Stimulated activated CD8-positive, alpha-beta memory T cell treated with anti-CD3 and anti-CD28 coated beads, Interleukin-7, amount 100 ng/mL, for 4 hours (primary cell): ENCODE measurements around the gene RPS14.
A peak's percentile ranks its signal among the peaks of the same experiment; 100 is the strongest.

Source experiments
- DNase-seq, 2 donors: peaks; one replicate each; pipeline ENCODE4 v3.0.0-alpha.2; 2020; ENCODE audit warnings: low read depth in 2 of 2

The RPS14 gene

DNA sequence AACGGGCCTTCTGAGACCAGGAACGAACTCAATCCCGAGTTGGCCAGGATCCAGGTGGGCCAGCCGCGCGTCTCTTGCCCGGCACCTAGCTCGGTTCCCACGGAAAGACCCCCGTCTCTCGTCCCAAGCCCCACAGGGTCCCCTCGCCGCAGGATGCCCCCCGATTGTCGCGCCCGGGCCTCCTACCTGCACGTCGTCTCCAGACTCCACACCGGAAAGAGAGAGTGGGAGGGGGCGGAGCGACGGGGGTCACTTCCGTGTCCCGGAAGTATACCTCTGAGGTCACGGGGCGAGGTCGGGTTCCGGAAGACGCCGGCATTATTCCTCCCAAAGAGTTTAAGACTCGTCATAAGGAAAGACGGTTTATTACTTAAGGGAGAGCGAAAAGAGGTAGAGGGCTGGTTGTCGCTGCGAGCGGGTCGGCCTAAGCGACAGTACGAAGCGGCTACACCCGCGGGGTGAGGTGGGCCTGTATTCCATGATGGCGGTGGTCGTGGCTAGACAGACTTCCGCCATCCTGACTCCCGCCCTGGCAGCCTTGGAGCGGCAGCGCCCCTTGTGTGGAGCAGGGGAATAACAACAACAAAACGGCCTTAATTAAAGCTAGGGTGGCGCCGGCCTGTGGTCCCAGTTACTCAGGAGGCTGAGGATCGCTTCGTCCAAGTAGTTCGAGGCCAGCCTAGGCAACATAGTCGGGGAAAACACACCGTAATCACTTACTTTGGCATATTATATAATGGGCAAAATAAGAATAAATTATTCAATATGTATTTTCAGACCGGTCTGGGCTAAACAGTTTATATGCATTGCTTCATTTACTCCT, at the start of gene RPS14:
Gene RPS14, minus strand, starts transcription at position 223 of the 823 bp plus-strand sequence. CDS start 2,006 bp downstream, outside the sequence.
- DNase-seq = peak; percentile 89 to 91

DNA sequence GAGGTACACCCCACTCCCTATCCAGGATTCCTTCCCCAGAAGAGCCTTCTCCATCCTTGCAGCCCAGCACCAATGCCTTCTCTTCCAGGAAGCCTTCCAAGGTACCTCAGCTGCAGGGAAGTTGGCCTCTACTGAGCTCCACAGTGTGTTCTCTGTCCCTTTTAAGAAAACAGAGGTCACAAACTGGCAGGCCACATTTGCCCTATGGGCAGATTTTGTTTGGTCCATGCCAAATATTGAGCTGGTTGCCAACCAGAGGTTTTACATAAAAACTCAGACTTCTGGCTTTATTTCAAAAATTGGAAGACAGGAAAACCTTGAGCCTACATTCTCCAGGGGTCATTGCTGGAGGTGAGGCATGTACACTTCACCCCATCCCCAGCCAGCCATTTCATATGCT, 49.4 kb upstream of the RPS14 start:
- no peak for DNase-seq

DNA sequence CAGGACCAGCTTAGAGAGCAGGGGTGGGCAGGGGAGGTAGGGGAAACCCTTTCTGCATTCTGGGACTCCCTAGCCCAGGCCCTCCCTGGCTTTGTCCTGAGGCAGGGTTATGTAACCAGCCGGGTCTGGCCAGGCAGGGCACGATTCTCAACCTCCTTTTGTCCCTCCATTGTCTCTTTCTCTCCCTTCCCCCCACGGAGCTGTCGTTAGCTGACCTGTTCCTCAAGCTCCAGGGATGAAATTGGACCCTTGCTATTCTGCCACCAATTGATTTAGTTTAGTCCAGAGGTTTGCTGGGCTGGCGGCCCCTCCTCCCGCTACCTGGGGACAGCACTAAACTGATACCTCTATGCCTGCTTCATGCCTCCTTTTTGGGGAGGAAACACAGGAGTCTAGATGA, 49.0 kb upstream of the RPS14 start:
- no peak for DNase-seq

- DNase-seq = no peak
Observed at GRCh38 chr5:150497989-150498317, 48.4 kb upstream of the RPS14 start.

GRCh38 chr5:150497274-150497988, 47.9 kb upstream of the RPS14 start:
- DNase-seq = no peak

DNA sequence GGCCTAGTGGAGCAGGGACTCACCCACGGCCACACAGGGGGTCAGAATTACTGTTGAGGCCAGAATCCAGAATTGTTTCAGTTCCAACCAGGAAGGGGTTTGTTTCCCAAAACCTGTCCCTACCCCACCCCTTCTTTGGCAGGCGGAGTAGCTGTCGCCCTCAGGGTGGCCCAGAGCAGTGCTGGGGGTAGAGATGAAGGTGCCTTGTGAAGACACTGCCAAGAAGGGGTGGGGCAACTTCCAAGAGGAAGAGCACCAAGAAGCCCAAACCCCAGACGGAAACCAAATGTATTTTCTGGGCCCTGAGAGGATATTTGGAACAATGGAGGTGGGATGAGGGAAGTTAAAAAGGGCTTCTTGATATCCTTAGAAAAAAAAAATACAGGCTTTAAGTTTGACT, 47.0 kb upstream of the RPS14 start:
- no peak for DNase-seq

- DNase-seq = no peak
Observed at GRCh38 chr5:150496098-150496497, 46.6 kb upstream of the RPS14 start.

DNA sequence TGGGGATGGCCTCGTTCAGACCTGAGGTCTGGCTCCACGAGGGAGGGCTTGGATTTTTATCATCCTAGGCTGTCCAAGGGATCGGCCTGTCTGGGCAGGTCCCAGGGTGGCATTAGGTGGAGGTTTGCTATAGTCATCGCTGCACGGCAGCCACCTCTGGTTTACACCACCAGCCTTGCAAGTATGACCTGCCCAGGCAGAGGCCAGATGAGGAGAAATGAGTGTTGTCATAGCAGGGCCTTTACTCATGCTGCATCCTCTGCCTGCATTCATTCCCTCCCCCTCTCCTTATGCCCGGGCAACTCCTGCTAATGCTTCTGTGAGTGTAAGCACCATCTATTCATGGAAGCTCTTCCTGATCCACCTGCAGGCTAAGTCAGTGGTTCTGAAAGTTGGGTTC, 43.1 kb upstream of the RPS14 start:
- DNase-seq = no peak

DNA sequence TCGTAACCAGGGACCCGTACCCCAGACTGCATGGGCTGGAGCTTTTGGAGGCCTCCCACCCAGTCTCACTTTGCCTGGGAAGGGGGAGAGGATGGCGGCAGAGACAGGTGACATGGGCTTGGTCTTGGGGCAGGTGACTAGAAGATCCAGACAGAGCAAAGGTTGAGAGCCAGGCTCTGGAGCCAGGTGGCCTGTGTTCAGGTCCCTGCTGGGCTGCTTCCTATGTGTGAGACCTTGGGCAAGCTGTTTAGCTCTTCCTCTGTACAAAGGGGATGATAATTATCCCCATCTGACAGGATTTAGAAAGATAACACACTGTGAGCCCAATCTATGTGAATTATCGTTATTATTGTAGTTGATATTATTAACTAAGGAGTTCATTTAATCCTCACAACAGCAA, 42.3 kb upstream of the RPS14 start:
- DNase-seq = no peak

GRCh38 chr5:150490754-150491153, 41.2 kb upstream of the RPS14 start:
- DNase-seq = no peak

- no peak for DNase-seq
Observed at GRCh38 chr5:150490296-150490669, 40.7 kb upstream of the RPS14 start.

GRCh38 chr5:150489360-150490295, 40.1 kb upstream of the RPS14 start:
- no peak for DNase-seq

DNA sequence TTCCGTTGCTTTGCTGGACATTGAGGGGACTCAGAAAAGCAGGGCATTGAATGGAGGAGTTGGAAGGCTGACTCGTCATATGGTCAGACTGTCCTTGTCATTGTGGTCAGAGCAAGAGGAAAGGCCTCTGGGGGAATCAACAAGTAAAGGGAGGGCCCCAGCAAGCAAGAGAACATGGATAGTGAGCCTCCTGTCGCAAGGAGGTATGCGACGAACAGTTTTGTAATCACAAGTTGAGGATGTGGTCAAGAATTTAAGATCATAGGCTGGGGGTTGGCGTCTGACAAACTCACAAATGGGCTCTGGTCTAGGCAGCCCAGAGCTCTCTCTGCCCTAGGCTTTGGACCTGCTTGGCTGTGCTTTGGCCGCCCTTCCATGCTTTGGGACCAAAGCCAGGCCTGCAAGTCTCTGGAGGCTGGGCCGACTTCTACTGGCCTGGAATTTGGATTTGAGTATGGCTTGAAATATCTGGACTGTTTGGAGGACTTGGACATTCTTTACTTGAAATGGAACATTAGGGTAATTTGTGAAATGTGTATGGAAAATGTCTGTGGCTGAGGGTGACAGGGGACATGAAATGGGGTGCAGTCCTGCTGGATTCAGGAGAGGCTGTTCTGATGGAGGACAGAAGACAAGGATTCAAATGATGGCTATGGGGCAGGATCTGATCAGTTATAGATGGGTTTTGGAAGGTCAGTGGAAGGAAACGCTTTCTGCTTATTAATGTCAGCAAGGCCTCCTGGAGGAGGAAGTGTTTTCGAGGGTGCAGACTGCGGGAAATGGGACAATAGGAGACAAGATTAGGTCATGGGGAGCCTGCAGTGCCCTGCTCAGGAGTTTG, 39.2 kb upstream of the RPS14 start:
- no peak for DNase-seq

GRCh38 chr5:150487199-150488061, 37.9 kb upstream of the RPS14 start:
- DNase-seq = no peak

GRCh38 chr5:150486402-150487198, 37.1 kb upstream of the RPS14 start:
- peak in 1 of 2 donors; percentile 29 for DNase-seq

DNA sequence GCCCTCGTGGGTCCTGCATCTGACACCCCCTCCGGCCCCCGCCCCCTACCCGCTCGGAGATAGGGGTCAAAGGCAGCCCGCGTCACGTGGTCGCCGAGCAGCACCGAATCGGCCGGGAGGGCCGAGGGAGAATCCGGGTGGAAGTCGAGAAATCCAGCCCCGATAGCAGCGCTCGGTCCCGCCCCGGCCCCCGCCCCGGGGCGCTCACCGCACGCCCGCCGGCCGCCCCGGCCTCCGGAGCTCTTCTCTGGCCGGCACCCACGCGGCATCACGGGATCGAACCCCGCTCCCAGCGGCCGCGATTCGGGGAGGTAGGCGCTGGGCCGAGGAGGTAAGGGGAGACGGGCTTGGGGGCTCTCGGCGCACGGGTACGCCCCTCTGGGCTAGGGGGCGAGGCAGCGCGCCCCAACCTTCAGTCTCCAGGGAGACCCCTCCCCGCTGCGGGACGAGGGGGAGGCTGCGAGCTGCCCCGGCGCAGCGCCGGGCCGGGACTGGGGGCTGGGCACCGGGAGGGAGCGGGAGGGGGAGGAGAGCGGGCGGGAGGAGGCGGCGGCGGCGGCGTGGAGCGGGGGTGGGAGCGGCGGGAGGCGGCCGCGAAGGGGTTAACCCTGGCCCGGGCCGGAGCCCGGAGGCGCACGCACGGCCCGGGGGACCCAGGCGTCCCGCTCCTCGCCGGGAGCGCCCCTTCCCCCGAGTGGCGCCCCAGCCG, 36.3 kb upstream of the RPS14 start:
- peak in 1 of 2 donors; percentile 33 for DNase-seq

DNA sequence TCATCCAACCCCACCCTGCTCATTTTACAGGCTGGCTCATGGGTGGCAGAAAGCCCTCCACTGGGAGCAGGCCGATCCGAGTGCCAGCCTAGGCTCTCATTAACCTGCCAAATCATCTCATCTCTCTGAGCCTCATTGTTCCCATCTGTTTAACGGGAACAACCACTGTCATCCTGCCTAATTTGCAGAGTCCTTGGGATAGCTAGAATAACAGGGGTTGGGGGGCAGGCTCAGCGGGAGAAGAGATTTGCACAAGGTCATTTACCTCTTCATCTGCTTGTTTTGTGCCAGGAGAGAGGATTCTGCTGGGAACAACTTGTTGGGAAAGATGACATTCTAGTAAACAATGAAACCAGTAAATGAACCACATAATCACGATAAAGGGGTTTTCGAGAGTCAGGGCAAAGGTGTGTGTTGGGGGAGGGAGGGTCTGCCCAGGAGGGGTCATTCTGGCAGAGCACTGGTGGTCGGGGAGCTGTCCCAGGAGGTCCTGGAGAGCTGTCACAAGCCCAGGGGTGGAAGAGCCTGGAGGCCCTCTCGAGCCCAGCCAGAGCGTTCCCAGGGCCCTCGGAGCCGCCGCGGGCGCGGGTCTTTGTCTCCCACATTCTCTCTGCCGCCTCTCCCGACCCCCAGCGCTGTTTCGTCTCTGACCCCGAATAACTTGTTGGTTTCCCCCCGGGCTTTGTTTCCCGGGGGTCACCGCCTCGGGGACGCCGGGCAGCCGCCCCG, 35.6 kb upstream of the RPS14 start:
- DNase-seq = no peak

DNA sequence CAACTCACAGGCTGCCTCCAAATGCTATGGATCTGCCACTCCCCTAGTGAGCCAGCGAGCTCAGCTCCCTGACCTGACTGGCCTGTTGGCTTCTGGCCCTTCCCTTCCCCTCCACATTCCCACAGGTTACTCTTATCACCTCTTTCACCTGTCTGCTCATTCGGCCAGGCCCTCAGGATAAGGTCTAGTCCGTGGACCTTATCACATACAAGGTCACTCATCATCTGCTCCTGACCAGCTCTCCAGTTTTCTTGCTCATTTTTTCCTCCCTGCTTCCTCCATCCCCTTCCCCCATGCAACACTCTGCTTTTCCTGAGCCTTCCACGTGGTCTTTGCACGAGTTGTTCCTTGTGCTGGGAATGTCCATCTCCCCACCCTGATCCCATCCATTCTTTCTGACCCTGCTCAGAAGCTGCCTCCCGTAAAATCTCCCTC, 32.5 kb upstream of the RPS14 start:
- no peak for DNase-seq
